LHCN-M2 (cell line): ENCODE data around the gene JMJD6. TPM values are rescaled to one million over a fixed set of nuclear protein-coding genes. Genes with fewer than 3 reads are reported as not detected.
"Not testable (repeated sequence)": the region's sequence is repeated elsewhere in the genome, so short reads cannot be mapped to it uniquely, and the experiment has no call there.

ENCODE experiments used
- DNase-seq: peaks from one replicate; pipeline ENCODE4 v3.0.0-alpha.2; 2012; ENCODE audit warnings: low read depth
- polyA plus RNA-seq: library from polyadenylated mRNA; unstranded; fragments of >200 nt; gene quantifications from one replicate; pipeline ENCODE4 v1.2.1, GENCODE V29; 2012; ENCODE audit warnings: missing spikeins
- total RNA-seq: library from RNA; depleted of rRNA; stranded (reverse); fragments of >200 nt; gene quantifications from 2 replicates; pipeline ENCODE4 v1.2.3, GENCODE V29; 2014; rRNA removed

The JMJD6 gene
- total RNA-seq, result 29.3 and 34.5 TPM in 2 replicates
- 36.2 TPM for polyA plus RNA-seq

DNA sequence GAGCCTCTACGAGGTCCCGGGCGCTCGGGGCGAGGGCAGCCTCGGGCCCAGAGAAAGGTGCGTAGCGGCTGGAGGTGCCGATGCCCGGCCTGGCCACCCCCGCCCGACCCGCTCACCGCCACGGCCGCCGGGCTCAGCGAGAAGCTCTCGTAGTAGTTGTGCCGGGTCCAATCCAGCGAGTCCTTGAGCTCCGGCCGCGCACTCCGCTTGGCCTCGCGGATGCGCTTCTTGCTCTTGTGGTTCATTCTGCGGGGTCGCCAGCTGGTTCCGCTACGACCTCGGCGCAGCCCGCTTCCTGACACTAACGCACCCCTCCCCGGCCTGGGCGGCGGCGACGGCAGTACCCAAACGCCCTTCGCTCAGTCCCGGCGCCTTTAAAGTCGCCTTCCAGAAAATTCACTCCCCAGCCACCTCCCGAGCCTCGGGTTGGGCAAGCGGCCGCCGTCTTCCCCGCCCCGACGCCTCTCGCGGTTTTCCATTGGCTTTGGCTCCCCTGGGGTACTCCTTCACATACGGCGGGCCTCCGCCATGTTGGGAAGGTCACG lies at the start of gene JMJD6:
JMJD6 (minus strand) TSS at position 376 of the 545 bp plus-strand sequence; CDS start at position 245, 131 bp downstream.
- DNase-seq, result peak; percentile 96

DNA sequence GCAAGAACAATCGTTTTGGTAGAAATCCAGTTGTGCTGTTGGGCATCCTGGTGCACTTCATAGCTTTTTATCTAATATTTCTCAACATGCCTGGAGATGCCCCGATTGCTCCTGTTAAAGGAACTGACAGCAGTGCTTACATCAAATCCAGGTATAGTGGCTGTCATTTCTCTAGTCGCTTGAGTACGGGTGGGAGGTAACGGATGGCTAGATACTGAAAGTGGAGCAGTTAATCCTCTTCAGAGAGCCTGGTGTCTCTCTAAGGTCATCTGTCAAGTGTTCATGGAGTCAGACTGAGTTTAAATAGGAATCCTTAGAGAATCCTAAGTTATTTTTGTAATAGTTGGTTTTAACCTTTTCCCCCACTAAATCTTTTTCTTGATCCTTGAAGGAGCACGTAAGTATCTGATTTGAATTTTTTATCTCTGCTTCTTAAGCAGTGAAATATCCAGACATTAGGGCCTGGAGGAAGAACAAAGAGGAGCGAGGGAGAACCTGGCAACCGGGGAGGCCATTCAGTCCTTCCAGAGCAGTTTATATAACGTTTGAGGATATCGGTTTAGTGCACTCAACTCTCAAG lies 48.7 kb upstream of the JMJD6 start:
- DNase-seq, result no peak

DNA sequence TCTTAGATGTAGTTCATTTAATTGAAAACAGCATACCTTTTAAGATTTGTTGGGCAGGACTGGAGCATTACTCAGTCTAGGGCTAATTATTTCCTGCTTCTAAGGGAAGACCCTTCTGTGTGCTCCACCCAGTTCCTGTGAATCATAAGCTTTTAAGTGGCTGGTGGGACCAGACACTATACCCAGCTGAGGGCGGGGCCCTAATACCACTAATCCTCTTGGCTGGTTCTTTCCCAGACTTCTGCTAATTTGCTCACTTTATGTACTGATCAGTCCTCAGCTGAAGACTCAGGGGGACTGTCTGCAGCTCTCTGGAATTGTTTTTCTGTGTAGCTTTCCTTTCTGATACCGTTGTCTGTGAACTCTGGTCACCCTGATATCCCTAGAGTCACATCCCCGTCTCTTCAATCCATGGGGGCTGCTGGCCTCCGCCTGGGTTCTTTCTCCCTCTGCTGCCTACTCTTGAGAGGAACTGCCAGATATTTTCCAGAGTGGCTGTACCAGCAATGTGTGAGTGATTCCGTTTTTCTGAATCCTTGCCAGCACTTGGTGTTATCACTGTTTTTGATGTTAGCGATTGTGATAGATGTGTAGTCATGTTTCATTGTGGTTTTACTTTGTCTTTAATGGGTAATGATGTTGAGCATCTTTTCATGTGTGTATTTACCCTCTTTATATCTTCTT lies 46.6 kb upstream of the JMJD6 start:
- peak; percentile 84 for DNase-seq

DNA sequence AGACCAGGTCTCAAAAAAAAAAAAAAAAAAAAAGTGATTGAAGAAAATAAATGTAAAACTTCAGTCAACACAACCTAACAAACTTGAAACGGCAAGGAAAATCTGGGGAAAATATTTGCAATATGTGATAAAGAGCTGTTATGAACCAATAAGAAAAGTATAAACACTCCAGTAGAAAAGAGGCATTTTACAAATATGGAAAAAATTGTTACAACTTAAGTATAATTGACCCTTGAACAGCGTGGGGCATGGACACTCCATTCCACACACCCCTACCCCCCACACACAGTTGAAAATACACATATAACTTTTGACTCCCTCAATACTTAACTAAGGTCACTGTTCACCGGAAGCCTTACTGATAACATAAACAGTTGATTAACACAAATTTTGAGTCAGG lies 32.2 kb upstream of the JMJD6 start:
- no peak for DNase-seq

DNA sequence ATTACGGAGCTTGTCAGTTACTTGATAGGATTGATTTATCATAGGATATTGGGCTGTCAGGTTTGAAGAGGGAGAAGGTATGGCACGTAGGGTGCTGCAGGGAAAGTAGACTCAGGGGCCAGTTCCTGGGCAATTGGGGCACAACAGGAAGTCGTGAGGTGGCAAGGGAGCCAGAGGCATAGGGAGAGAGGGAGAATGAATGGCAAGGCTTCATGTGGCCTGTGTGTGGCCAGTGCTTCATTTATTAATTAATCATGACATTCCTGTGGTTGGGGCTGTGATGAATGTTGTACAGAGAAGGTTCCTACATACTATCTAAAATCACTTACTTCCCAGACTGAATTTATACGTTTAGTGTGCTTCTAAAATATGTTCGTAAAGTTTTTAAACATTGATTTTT lies 30.9 kb upstream of the JMJD6 start:
- no peak for DNase-seq

DNA sequence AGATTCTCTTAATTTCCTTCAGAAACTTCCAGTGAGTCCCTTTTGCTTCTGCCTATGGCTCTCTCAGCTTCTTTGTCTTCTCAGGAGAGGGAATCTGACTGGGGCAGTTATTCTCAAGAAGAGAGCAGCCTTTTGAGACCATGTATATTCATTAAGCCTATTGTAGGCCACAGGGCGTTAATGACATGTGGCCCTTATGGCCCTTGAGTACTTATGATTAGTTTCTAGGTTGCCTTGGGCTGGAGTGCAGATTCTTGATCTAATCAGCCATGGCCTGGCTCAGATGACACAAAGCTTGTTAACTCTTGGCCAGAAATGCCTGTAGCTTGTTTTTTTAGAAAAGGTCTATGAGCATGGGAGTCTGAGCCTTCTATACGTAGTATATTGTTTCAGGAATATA lies 28.9 kb upstream of the JMJD6 start:
- no peak for DNase-seq

DNA sequence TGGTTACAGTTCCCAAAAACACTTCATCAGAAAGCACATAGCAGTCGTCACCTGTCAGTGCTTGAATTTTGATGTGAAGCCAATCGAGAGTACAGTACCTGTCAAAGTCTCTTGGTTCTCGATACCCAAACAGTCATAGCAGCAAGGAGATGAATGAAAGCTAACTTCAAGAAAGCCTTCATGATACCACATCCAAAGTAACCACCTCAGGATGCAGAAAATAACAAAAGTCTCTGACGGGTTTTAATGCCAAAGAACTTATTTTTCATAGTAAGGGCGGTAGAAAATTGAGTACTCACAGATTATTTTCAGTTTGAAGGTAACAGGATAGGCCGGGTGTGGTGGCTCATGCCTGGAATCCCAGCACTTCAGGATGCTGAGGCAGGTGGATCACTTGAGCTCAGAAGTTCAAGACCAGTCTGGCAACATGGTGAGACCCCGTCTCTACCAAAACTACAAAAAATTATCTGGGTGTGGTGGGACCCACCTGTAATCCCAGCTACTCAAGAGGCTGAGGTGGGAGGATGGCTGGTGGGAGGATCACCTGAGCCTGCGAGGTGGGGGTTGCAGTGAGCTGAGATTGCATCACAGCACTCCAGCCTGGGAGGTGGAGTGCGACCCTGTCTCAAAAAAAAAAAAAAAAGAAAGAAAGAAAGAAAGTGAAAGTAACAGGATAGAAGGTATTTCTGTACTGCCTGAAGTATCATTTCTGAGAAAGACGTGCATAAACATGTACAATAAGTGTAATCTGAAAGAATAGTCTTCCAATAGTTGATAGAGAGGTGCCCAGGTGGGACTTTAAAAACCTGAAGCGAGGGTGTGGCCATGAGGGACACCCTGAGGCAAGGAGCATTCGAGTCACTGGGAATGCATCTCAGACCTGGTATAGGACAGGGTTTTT lies 26.9 kb upstream of the JMJD6 start:
- DNase-seq, result no peak

DNA sequence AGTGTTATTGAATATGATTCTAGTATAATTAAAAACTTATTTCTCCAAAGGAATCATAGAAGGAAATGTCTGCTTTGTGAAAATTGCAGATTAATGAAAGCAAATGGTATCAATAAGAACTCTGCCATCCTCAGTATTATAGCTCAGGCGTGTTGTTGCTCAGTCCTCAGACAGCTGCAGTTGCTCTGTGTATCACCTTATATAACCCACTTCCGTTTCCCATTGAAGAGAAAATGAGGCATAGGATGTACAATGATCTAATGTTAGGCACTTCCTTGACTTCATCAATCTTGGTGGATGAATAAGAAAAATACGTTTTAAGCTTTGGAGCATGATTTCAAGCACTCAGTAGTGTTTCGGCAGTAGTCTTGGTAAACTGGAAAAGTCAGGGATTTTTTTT lies 25.6 kb upstream of the JMJD6 start:
- DNase-seq, result no peak

DNA sequence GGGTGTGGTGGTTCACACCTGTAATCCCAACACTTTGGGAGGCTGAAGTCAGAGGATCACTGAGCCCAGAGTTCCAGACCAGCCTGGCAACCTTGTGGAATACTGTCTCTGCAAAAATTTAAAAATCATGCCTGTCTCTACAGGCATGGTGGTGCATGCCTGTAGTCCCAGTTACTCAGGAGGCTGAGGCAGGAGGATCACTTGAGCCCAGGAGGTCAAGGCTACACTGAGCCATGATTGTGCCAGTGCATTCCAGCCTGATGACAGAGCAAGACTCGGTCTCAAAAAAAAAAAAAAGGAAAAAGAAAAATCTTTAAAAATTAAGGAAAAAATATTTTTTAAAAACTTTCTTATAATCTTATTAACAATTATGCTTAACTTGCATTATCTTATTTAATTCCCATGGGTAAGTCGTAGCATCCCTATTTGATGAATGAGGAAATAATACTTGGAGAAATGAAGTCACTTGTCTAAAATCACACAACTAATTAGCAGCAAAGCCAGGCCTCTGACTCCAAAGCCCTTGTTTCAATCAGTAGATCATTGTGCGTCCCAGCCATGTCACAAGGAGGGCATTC lies 25.1 kb upstream of the JMJD6 start:
- no peak for DNase-seq

DNA sequence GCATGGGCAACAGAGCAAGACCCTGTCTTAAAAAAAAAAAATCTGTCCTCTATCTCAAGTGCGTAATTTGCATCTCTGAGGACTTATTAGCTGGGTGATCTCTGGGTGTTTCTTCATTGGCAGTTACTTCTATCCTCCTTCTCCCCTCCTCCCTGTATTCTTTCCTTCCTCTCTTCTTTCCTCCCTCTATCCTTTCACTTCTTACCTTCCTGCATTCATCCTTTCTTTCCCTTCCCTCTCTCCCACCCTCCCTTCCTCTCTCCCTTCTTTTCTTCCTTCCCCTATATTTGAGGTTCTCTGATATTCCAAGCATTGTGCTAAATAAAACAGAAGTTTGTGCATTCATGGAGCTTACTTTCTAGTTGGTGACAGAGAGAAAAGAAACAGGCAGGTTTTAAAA lies 22.3 kb upstream of the JMJD6 start:
- no peak for DNase-seq

DNA sequence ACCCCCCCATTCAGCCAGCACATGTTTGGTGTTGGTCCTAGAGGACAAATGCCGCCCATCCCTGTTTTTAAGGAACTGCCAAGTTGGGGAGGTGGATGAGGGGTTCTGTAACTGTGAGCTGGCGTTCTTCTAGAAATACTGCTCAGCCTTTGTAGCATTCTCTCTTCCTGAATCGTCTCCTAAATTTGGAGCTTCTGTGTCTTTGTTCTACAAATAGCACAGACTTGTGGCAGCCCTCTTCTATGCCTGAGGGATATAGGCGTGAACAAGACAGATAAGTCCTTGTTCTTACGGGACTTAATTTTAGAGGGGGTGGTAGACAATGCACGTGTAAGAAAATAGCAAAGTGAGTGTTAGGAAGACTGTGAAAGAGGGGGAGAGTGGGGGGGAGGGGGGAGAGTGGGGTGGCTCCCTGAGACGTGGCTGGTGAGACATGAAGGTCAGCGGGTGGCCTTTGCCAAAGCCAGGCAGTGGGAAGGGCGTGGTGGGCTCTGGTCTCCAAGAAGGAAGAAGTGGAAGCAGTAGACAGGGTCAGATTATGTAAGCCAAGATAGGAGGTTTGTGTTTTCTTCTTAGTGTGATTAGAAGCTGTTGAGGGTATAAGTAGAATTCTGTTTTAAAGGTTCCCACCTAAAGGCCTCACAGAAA lies 21.4 kb upstream of the JMJD6 start:
- DNase-seq, result no peak

DNA sequence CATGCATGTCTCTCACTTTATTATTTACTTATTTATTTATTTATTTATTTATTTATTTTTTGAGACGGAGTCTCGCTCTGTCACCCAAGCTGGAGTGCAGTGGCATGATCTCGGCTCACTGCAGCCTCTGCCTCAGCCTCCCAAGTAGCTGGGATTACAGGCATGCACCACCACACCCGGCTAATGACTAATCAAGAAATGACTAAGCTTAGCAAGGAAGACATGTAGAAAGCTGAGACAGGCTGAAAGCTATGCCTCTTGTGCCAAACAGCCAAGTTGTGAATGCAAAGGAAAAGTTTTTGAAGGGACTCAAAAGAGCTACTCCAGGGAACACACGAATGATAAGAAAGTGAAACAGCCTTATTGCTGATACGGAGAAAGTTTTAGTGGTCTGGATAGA lies 19.4 kb upstream of the JMJD6 start:
- DNase-seq, result not testable (repeated sequence)

DNA sequence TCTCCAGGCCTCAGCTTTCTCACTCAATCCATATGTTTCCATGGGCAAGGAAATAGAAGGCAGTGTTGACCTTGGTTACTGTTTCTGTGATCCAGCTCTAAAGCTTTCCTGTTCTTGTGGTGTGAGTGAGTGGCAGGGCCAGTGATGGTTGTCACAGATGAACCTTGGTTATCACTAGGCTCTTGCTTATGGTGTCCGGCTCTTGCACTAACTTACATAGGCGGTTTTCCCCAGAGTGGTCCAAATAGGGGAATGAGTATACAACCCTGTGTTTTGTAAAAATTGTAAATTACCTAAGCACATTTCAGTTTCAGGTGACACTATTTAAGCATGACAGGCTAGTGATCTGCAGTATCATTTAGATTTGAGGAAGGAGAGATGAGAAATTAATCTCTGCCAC lies 18.3 kb upstream of the JMJD6 start:
- DNase-seq, result no peak

DNA sequence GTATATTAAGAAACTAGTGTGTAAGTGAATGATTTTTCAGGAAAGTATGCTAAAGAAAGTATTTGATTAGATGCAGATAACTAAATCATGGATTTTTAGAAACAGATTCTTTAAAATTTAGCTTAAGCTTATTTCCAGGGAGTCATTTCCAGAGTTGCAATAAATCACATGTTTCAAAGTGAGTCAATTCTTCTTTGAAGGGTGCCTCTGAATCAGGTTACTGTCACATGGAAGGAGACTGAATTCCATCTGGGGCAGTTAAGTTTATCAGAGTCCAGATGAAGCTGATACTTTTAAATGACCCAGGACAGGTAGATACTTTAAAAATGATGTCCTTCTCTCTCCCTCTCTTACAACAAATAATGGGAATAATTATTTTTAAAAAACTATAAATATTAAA lies 16.6 kb upstream of the JMJD6 start:
- DNase-seq, result no peak

DNA sequence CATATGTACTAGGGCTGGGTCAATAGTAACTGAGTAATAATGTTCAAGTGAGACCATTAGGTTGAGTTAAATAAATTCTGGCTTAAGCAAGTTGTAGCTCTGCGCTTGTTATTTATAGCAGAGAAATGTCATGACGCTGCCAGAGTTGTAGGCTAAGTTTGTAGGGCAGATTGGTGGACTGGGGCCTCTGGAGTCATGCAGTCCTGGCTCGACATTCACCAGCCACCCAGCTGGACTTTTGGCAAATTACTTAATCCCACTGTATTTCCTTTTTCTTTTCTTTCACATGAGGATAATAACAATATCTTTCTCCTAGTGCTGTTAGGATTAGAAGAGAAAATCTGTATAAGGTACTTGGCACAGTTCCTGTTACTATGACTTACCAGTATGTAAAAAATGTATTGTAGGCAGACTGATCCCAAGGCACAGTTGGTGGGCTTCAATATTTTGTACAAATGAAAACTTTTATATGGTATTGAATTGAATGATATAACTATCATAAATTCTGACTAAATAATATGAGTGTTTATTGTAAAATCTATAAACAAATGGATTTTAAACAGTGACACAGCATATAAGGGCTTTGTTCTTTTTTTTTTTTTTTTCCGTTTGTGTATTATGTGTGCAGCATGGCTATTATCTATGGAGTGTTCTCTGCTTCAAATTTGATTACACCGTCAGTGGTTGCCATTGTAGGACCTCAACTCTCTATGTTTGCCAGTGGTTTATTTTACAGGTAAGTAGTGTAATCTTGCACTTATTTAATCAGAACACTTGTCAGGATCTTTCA lies 14.1 kb upstream of the JMJD6 start:
- DNase-seq, result no peak

DNA sequence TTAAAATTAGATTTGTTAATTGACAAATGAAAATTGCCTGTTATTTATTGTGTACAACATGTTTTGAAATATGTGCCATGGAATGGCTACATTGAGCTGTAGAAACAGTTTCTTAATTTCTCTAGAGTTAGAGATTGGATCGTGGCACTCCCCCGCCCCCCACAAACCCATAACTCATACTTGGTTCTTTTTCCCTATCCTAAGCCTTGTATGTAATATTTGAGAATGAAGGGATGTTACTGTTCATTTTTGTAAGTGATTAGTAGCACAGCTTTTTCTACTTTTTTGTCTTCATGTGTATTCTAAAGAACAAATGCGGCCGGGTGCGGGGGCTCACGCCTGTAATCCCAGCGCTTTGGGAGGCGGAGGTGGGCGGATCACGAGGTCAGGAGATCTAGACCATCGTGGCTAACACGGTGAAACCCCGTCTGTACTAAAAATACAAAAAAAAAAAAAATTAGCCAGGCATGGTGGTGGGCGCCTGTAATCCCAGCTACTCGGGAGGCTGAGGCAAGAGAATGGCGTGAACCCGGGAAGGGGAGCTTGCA lies 13.2 kb upstream of the JMJD6 start:
- DNase-seq, result not testable (repeated sequence)

DNA sequence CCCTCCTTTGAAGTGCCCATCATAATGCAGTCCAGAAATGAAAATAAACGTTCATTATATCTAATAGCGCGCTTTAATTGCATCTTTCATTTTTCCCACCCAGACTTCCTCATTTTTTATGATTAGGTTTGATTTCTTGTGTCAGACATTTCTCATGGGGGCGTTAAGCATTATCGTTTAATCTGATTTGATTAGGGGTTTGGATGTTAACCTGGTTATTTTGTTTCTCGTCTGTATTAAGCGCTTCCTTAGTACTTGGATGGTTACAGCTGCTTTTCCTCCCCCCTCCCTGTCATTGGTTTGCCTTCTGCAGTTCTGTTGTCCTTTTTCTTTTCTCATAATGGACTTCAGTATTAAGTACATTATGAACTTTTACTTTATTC lies 12.1 kb upstream of the JMJD6 start:
- DNase-seq, result no peak

DNA sequence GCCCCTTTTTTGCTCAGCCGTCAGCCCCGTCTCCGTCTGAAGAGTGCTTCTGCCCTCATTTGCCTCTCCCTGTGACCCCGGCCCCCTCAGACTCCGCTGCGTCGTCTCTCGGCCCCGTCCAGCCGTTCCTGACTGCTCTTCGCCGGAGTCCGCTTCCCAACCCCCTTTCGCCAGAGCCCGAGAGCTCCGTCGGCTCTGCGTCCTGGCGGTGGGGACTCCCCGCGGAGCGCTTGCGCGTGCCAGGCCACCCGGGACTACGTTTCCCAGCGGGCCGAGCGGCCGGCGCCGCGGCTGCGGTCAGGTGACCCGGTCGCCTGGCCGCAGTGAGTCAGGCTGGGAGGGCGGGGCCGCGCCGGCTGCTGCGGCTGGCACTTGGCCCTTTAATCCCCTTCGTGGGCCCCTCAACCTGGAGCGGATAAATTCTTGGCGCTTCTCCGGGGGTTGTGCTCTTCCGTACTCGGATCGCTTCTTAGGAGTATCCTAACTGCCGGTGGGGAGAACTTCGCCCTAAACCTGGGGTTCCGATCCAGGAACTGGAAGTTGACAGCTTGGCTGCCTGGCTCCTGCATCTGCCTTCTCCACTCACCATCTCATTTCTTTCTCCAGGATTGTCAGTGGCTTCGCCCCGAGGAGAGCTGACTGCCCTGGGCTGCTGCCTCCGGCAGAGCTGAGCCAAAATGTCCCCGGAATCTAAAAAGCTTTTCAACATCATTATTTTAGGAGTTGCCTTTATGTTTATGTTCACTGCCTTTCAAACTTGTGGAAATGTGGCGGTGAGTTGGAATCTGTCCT lies 11.5 kb upstream of the JMJD6 start, which contains the start of gene MFSD11:
MFSD11 (plus strand) TSS at position 444 of the 792 bp plus-strand sequence; CDS start at position 678, 234 bp downstream.
- DNase-seq, result peak; percentile 90

DNA sequence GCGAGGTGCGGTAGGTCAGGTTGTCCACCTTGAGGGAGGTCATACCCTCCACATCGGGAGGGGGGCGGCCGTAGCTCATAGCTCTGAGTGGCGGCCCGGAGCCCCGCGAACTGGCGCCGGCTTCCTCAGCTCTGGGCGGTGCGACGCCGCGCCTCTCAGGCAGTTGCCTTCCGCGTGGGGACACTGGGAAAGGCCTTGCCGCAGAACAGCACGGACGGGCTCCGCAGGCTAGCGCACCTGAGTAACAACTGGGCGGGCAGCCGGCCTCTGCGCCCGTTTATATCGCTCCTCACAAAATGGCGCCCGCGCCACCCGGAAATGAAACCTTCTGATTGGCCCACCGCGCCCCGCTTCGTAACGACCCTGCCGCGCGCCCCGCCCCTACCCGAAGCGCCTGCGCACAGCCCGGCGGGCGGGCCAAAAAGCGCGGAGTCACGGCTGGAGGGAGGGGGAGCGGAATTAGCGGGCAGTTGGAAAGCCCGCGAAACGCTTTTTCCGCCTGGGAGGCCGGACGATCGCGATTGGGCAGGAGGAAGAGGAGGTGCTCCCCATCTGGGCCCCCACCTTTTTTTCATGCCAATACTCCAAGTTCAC lies 10.8 kb upstream of the JMJD6 start, which contains the start of gene SRSF2:
SRSF2 (minus strand) TSS at position 250 of the 594 bp plus-strand sequence; CDS start at position 79, 171 bp downstream.
- peak; percentile 99 for DNase-seq
